ENCODE measurements around the gene BICRA.
A peak's percentile ranks its signal among the peaks of the same experiment; 100 is the strongest.
"Not testable (repeated sequence)": the region's sequence is repeated elsewhere in the genome, so short reads cannot be mapped to it uniquely, and the experiment has no call there.

Gene BICRA

GRCh38 chr19:47694466-47695273, 85.7 kb downstream of the BICRA start:
- no peak for DNase-seq (ENCODE audit: low spot score)

- no peak for DNase-seq (ENCODE audit: low spot score)
These were observed 86.8 kb downstream of the BICRA start for GRCh38 chr19:47695533-47696262.

GRCh38 chr19:47696635-47697034, 87.7 kb downstream of the BICRA start:
- DNase-seq (ENCODE audit: low spot score), result no peak

- DNase-seq (ENCODE audit: low spot score), result peak; percentile 56
These were observed 89.1 kb downstream of the BICRA start for GRCh38 chr19:47697863-47698609.

GRCh38 chr19:47698631-47699359, 89.9 kb downstream of the BICRA start:
- no peak for DNase-seq (ENCODE audit: low spot score)

GRCh38 chr19:47699360-47699917, 90.5 kb downstream of the BICRA start:
- peak; percentile 39 for DNase-seq (ENCODE audit: low spot score)

GRCh38 chr19:47700934-47701716, 92.2 kb downstream of the BICRA start:
- no peak for DNase-seq (ENCODE audit: low spot score)

- DNase-seq (ENCODE audit: low spot score), result no peak
These were observed 93.0 kb downstream of the BICRA start for GRCh38 chr19:47701717-47702552.

- no peak for DNase-seq (ENCODE audit: low spot score)
These were observed 93.7 kb downstream of the BICRA start for GRCh38 chr19:47702671-47703070.

- no peak for DNase-seq (ENCODE audit: low spot score)
These were observed 94.4 kb downstream of the BICRA start for GRCh38 chr19:47703301-47703700.

- DNase-seq (ENCODE audit: low spot score), result no peak
These were observed 95.1 kb downstream of the BICRA start for GRCh38 chr19:47704024-47704423.

- DNase-seq (ENCODE audit: low spot score), result no peak
These were observed 95.7 kb downstream of the BICRA start for GRCh38 chr19:47704656-47705055.

- peak; percentile 73 for DNase-seq (ENCODE audit: low spot score)
These were observed 98.4 kb downstream of the BICRA start for GRCh38 chr19:47707135-47707925.

GRCh38 chr19:47711652-47712242, 102.8 kb downstream of the BICRA start:
- DNase-seq (ENCODE audit: low spot score), result no peak

GRCh38 chr19:47713046-47714021, 104.4 kb downstream of the BICRA start, which contains the start of gene EHD2:
EHD2 (plus strand) TSS chr19:47713422; CDS start chr19:47716613, 3,191 bp downstream.
- peak; percentile 12 for DNase-seq (ENCODE audit: low spot score)

GRCh38 chr19:47714339-47714738, 105.4 kb downstream of the BICRA start:
- DNase-seq (ENCODE audit: low spot score), result no peak

- not testable (repeated sequence) for DNase-seq (ENCODE audit: low spot score)
These were observed 105.9 kb downstream of the BICRA start for GRCh38 chr19:47714855-47715254.
